ENCODE data around the gene DNAJB6.

Gene DNAJB6

DNA sequence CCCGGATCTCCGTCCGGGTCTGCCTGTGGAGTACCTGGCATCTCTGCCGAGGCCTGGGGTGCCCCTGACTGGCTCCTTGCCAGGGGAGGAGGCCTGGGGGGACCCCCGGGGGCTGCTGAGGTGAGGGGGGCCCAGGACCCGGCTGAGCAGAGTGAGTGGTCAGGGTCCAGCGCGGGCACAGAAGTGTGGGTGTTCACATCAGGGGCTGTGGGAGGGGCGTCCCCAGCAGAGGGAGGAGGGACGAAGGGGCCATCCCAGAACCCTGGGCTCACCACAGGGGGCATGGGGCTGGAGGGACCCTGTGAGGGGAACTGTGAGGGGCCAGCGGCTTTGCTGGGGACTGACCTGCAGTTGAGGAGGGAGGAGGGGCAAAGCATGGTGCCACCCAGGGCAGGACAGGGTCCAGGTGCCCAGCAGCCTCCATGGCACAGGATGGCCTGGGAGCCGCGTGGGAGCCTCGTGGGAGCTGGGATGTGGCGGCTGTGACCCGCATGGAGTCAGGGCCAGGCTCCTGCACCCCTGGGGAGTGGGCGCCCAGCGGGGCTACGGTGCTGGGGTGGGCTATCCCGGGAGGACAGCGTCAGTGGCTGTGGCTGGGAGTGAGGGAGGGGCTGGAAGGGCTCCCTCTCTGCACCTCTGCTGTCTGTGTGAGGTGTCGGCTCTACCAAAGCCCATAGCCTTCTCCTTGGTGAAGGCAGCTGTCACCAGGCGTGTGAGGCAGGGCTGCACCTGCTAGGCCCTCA is 91.2 kb downstream of the DNAJB6 start:
- no peaks in the 10 kb centered on the region for H3K27me3 ChIP-seq (ENCODE audit: control insufficient read depth, insufficient read depth, low read length, poor library complexity, severe bottlenecking)
- H3K4me1 ChIP-seq (ENCODE audit: control insufficient read depth, insufficient read depth, low read length): no peaks in the 10 kb centered on the region
- no peak overlapping the region for H3K4me3 ChIP-seq (ENCODE audit: insufficient read depth, low read depth, low read length)
- 93 to 95% methylated on average over 23 of the region's 23 CpGs for WGBS, 2 experiments
- no peaks in the 10 kb centered on the region for H3K36me3 ChIP-seq (ENCODE audit: control insufficient read depth, insufficient read depth, low read length)
- no peaks in the 10 kb centered on the region for H3K9me3 ChIP-seq (ENCODE audit: control insufficient read depth, low read length)
- no peak overlapping the region for H3K27ac ChIP-seq (ENCODE audit: insufficient read depth, low read depth, low read length, poor library complexity, severe bottlenecking)

DNA sequence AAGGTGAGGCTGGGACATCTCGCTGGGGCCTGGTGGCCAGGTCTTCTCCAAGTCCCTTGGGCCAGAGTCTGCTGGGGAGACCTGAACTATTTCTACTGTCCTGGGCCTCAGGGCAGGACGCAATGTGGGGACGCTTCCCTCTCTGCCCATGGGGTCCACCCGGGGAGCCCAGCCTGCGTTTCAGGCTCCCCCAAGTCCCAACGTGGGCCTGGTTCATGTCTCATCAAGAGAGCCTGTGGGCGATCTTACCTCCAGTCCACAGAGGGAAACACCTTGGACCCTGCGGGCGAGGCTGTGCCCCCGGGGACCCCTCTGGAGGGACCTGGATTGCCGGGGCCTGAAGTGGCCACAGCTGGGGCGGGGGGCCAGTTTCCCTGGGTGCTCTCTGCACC is 91.7 kb downstream of the DNAJB6 start:
- H3K4me3 ChIP-seq (ENCODE audit: insufficient read depth, low read depth, low read length): no peak overlapping the region
- no peaks in the 10 kb centered on the region for H3K4me1 ChIP-seq (ENCODE audit: control insufficient read depth, insufficient read depth, low read length)
- WGBS, 2 experiments: 92 to 95% methylated on average over 12 of the region's 12 CpGs
- H3K36me3 ChIP-seq (ENCODE audit: control insufficient read depth, insufficient read depth, low read length): no peaks in the 10 kb centered on the region
- H3K9me3 ChIP-seq (ENCODE audit: control insufficient read depth, low read length): no peaks in the 10 kb centered on the region
- H3K27me3 ChIP-seq (ENCODE audit: control insufficient read depth, insufficient read depth, low read length, poor library complexity, severe bottlenecking): no peaks in the 10 kb centered on the region
- H3K27ac ChIP-seq (ENCODE audit: insufficient read depth, low read depth, low read length, poor library complexity, severe bottlenecking): no peak overlapping the region

DNA sequence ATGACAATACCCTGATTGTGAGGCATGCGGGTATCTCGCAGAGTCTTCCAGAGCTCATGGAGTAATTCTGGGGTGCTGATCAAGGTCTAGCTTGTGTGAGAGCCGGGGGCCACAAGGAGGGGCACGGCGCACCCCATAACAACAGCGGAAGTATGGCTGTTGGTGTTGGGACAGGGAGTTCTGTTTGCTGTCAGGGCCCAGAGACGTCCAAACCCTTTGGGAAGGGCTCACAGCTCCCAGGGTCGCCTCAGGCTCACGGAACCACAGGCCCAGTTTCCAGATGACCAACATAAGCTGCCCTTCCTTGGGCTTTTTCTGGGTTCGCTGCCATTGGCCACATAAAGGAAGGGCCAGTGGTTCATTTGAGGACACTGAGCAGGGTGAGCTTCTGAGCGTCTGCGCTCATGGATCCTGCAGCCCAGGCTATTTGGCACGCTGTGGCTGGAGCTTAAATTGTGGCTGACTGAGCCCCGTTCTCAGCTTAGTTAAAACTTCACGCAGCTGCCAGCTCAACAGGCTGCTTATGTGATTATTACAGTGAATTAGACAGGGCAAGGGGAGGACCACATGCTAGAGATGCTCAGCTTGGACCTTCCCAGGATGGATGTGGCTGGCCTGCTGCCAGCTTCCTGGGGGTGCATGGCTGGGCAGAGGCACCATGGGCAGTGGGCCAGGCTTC is 92.3 kb downstream of the DNAJB6 start:
- Histone ChIP-seq H3K36me3 (ENCODE audit: control insufficient read depth, insufficient read depth, low read length) (no peaks in the 10 kb centered on the region), H3K4me1 (ENCODE audit: control insufficient read depth, insufficient read depth, low read length) (no peaks in the 10 kb centered on the region), H3K27me3 (ENCODE audit: control insufficient read depth, insufficient read depth, low read length, poor library complexity, severe bottlenecking) (no peaks in the 10 kb centered on the region), H3K9me3 (ENCODE audit: control insufficient read depth, low read length) (no peaks in the 10 kb centered on the region), H3K4me3 (ENCODE audit: insufficient read depth, low read depth, low read length) (no peak overlapping the region), H3K27ac (ENCODE audit: insufficient read depth, low read depth, low read length, poor library complexity, severe bottlenecking) (no peak overlapping the region)
- WGBS, 2 experiments: 93 to 94% methylated on average over 15 of the region's 15 CpGs

DNA sequence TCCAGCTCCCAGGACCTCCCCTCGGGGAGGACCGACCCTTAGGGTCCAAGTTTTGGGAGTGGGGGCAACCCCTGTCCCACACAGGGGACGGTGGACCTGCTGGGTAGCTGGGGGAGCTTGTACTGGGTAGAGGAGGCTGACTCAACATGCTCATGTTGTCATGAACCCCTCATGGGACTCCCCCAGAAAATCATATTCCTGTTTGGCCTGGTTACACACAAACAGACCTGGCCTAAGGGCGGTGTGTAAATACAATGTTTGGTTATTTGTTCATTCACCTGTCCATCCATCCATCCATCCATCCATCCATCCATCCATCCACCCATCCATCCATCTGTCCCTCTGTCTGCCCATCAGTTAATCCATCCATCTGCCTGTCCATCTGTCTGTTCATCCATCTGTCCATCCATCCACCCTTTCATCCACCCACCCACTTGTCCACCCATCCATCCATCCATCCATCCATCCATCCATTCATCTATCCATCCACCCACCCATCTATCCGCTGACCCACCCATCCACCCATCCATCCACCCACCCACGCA is 92.9 kb downstream of the DNAJB6 start:
- Histone ChIP-seq H3K27me3 (ENCODE audit: control insufficient read depth, insufficient read depth, low read length, poor library complexity, severe bottlenecking) (no peaks in the 10 kb centered on the region), H3K36me3 (ENCODE audit: control insufficient read depth, insufficient read depth, low read length) (no peaks in the 10 kb centered on the region), H3K4me1 (ENCODE audit: control insufficient read depth, insufficient read depth, low read length) (no peaks in the 10 kb centered on the region), H3K4me3 (ENCODE audit: insufficient read depth, low read depth, low read length) (no peak overlapping the region), H3K27ac (ENCODE audit: insufficient read depth, low read depth, low read length, poor library complexity, severe bottlenecking) (no peak overlapping the region), H3K9me3 (ENCODE audit: control insufficient read depth, low read length) (no peaks in the 10 kb centered on the region)
- 91 to 97% methylated on average over 6 of the region's 6 CpGs for WGBS, 2 experiments

DNA sequence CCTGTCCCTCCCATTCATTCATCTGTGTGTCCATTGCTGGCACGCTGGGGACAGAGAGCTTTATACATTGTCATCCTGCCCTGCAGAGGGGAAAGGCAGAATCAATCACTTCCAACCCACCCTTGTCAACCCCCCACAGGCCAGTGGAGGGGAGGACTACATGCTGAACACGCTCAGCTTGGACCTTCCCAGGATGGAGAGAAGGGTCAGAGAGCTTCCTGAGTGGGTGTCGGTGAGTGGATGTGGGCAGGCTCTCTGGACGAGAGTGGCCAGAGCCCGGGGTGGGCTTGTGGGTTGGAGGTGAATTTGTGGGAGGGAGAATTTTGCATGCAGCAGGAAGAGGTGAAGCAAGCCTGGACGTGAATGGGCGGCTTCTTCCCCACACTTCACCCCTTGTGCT is 93.9 kb downstream of the DNAJB6 start:
- Histone ChIP-seq H3K27ac (ENCODE audit: insufficient read depth, low read depth, low read length, poor library complexity, severe bottlenecking) (no peak overlapping the region), H3K9me3 (ENCODE audit: control insufficient read depth, low read length) (no peaks in the 10 kb centered on the region), H3K4me1 (ENCODE audit: control insufficient read depth, insufficient read depth, low read length) (no peaks in the 10 kb centered on the region), H3K27me3 (ENCODE audit: control insufficient read depth, insufficient read depth, low read length, poor library complexity, severe bottlenecking) (no peaks in the 10 kb centered on the region), H3K4me3 (ENCODE audit: insufficient read depth, low read depth, low read length) (no peak overlapping the region), H3K36me3 (ENCODE audit: control insufficient read depth, insufficient read depth, low read length) (no peaks in the 10 kb centered on the region)
- 89 to 94% methylated on average over 7 of the region's 7 CpGs for WGBS, 2 experiments

DNA sequence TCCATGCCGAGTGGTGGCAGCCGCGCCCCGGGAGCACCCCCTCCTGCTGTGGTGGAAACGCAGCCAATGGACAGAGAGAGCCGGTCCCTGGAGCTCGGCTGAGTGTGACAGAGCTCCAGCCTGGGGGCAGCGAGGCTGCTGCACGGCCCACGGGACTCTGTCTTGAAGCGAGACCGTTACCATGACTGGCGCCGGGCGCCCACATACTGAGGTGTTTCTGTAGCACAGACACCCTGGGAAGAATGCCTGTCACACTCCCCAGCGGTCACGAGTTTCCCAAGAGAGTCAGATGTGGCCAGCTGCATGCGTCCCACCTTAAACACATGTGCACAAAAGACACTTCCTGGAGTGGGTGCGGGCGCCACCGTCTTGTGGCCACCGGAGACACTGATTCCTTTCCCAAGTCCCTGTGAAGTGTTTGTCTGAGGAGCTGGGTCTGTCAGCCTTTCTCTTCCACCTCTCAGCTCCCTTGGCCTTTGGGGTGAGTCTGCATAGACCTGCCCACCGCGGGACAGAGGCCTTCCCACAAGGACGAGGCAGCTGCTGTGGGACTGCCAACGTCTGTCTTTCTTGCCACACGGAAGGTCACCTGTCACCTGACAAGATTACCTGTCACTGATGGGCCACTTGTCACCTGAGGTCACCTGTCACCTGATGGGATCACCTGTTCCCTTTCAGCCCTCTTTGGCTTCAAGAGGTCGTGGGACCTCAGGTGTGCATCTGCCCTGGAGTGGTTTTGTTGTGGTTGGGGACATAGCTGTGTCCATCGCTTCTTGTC is 94.6 kb downstream of the DNAJB6 start:
- H3K27ac ChIP-seq (ENCODE audit: insufficient read depth, low read depth, low read length, poor library complexity, severe bottlenecking): no peak overlapping the region
- no peaks in the 10 kb centered on the region for H3K9me3 ChIP-seq (ENCODE audit: control insufficient read depth, low read length)
- no peak overlapping the region for H3K4me3 ChIP-seq (ENCODE audit: insufficient read depth, low read depth, low read length)
- no peaks in the 10 kb centered on the region for H3K4me1 ChIP-seq (ENCODE audit: control insufficient read depth, insufficient read depth, low read length)
- no peaks in the 10 kb centered on the region for H3K36me3 ChIP-seq (ENCODE audit: control insufficient read depth, insufficient read depth, low read length)
- WGBS, 2 experiments: 93% methylated on average over 29 of the region's 29 CpGs
- no peaks in the 10 kb centered on the region for H3K27me3 ChIP-seq (ENCODE audit: control insufficient read depth, insufficient read depth, low read length, poor library complexity, severe bottlenecking)

DNA sequence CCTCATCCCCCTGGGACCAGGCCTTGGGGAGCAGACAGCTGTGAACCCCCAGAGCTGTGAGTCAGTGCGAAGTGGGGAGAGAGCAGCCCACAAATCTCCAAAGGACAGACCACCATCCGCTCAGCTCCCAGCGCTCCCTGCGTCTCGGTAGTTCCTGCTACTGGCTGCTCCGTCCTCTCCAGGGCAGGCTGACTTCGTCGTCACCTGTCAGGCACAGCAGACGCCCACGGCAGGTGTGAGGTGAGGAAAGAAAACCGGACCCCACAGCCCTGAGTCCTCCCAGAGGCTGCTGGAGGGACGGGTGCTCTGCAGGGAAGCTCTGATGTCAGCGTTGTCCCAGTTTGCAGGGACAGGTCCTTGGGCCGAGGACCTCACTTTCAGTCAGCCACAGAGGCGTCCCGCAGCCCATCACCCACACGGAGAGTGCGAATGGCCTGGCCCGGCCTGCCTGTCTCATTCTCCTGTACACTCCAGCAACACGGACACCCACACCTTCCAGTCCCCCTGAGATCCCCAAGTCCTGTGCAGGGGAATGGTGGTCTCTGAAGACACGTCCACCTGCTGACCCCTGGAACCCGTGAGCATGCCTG is 95.2 kb downstream of the DNAJB6 start:
- H3K4me1 ChIP-seq (ENCODE audit: control insufficient read depth, insufficient read depth, low read length): no peaks in the 10 kb centered on the region
- no peak overlapping the region for H3K4me3 ChIP-seq (ENCODE audit: insufficient read depth, low read depth, low read length)
- no peaks in the 10 kb centered on the region for H3K36me3 ChIP-seq (ENCODE audit: control insufficient read depth, insufficient read depth, low read length)
- 87% methylated on average over 22 of the region's 22 CpGs for WGBS, 2 experiments
- H3K9me3 ChIP-seq (ENCODE audit: control insufficient read depth, low read length): no peaks in the 10 kb centered on the region
- H3K27ac ChIP-seq (ENCODE audit: insufficient read depth, low read depth, low read length, poor library complexity, severe bottlenecking): no peak overlapping the region
- H3K27me3 ChIP-seq (ENCODE audit: control insufficient read depth, insufficient read depth, low read length, poor library complexity, severe bottlenecking): no peaks in the 10 kb centered on the region

DNA sequence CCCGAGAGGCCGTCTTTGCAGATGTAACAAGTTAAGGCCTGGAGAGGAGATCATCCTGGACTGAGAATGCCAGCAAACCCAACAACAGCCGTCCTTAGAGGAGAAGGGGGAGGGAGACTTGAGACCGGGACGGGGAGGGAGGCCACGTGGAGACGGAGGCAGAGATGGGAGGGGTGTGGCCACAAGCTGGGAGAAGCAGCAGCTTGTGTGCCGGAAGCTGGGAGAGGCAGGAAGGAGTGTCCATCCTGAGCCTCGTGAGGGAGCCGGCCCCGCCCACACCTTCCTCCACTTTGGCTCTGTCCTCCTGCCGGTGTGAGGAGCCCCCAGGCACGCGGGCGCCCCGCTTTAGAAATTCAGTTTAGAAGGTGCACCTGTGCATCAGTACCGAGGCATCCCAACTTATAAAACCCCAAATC is 95.7 kb downstream of the DNAJB6 start:
- Histone ChIP-seq H3K9me3 (ENCODE audit: control insufficient read depth, low read length) (no peaks in the 10 kb centered on the region), H3K36me3 (ENCODE audit: control insufficient read depth, insufficient read depth, low read length) (no peaks in the 10 kb centered on the region), H3K27me3 (ENCODE audit: control insufficient read depth, insufficient read depth, low read length, poor library complexity, severe bottlenecking) (no peaks in the 10 kb centered on the region), H3K4me3 (ENCODE audit: insufficient read depth, low read depth, low read length) (no peak overlapping the region), H3K4me1 (ENCODE audit: control insufficient read depth, insufficient read depth, low read length) (no peaks in the 10 kb centered on the region), H3K27ac (ENCODE audit: insufficient read depth, low read depth, low read length, poor library complexity, severe bottlenecking) (no peak overlapping the region)
- 50 to 63% methylated on average over 16 to 17 of the region's 17 CpGs for WGBS, 2 experiments

DNA sequence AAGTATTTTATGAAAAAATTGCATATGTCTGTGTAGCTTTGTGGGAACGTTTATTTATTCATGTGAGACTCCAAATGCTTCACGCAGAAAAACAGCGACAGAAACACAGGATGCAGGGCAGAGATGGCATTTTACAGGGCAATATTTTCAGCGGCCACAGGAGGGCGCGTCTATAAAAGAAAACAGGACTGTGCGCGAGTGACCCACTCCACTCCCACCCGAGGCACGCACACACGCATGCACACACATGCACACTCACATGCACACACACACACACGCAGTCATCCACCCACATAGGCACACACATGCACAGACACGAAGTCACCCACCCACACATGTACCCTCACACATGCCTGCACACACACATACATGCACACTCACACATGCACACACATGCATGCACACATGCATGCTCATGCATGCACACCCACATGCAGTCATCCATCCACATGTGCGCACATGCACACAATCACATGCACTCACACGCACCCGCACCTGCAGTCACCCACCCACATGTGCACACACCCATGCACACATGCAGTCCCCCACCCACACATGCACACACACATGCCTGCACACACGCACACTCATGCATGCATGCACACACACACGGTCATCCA is 96.3 kb downstream of the DNAJB6 start:
- no peak overlapping the region for H3K27ac ChIP-seq (ENCODE audit: insufficient read depth, low read depth, low read length, poor library complexity, severe bottlenecking)
- no peaks in the 10 kb centered on the region for H3K4me1 ChIP-seq (ENCODE audit: control insufficient read depth, insufficient read depth, low read length)
- H3K27me3 ChIP-seq (ENCODE audit: control insufficient read depth, insufficient read depth, low read length, poor library complexity, severe bottlenecking): no peaks in the 10 kb centered on the region
- no peaks in the 10 kb centered on the region for H3K9me3 ChIP-seq (ENCODE audit: control insufficient read depth, low read length)
- no peak overlapping the region for H3K4me3 ChIP-seq (ENCODE audit: insufficient read depth, low read depth, low read length)
- WGBS, 2 experiments: 72 to 74% methylated on average over 18 of the region's 18 CpGs
- no peaks in the 10 kb centered on the region for H3K36me3 ChIP-seq (ENCODE audit: control insufficient read depth, insufficient read depth, low read length)
